Loucy (cell line): ENCODE results near the gene ITGB1BP1.

Experiments
- H2AFZ ChIP-seq: fragments of 200-600 bp; sonication (generic); 2 replicates; pipeline ENCODE4 v1.6.0; 2016; ENCODE audit warnings: antibody characterized with exemption, mild to moderate bottlenecking, low read length, moderate library complexity
- H3F3A ChIP-seq: fragments of 200-600 bp; 2 replicates; pipeline ENCODE4 v1.6.0; 2016; ENCODE audit warnings: antibody characterized with exemption, low read depth, mild to moderate bottlenecking
- H3K27me3 ChIP-seq: fragments of 200-600 bp; sonication (generic); 2 replicates; pipeline ENCODE4 v1.6.1; 2014; ENCODE audit warnings: low read length, mild to moderate bottlenecking; ENCODE audit not compliant: insufficient read depth, poor library complexity, severe bottlenecking
- H3K36me3 ChIP-seq: fragments of 200-600 bp; sonication (generic); 2 replicates; pipeline ENCODE4 v1.6.1; 2016; ENCODE audit warnings: low read length; ENCODE audit not compliant: insufficient read depth
- H3K4me1 ChIP-seq: fragments of 200-600 bp; sonication (generic); 2 replicates; pipeline ENCODE4 v1.5.1; 2014; ENCODE audit warnings: low read length, mild to moderate bottlenecking; ENCODE audit not compliant: insufficient read depth, poor library complexity, severe bottlenecking
- H3K4me2 ChIP-seq: fragments of 200-600 bp; sonication (generic); 2 replicates; pipeline ENCODE4 v1.6.0; 2014; ENCODE audit warnings: antibody characterized with exemption, low read length, low read depth, mild to moderate bottlenecking; ENCODE audit not compliant: poor library complexity, severe bottlenecking
- H3K4me3 ChIP-seq: fragments of 200-600 bp; sonication (generic); 2 replicates; pipeline ENCODE4 v1.5.1; 2014; ENCODE audit warnings: low read length, mild to moderate bottlenecking, mixed read lengths; ENCODE audit not compliant: poor library complexity, severe bottlenecking
- H3K79me2 ChIP-seq: fragments of 200-600 bp; sonication (generic); 2 replicates; pipeline ENCODE4 v1.6.1; 2014; ENCODE audit warnings: low read length; ENCODE audit not compliant: insufficient read depth
- H3K9ac ChIP-seq: fragments of 200-600 bp; sonication (generic); 2 replicates; pipeline ENCODE4 v1.6.0; 2014; ENCODE audit warnings: mild to moderate bottlenecking, low read depth, low read length, moderate library complexity; ENCODE audit not compliant: poor library complexity, severe bottlenecking
- H3K9me2 ChIP-seq: fragments of 200-600 bp; sonication (generic); replicated peaks from 2 replicates; pipeline ENCODE4 v1.6.1; 2016; ENCODE audit warnings: low read depth, low read length, mixed read lengths
- H3K9me3 ChIP-seq: fragments of 200-600 bp; sonication (generic); 2 replicates; pipeline ENCODE4 v1.6.1; 2014; ENCODE audit warnings: mild to moderate bottlenecking, antibody characterized with exemption, low read length, low read depth; ENCODE audit not compliant: insufficient read depth
- H4K20me1 ChIP-seq: fragments of 200-600 bp; sonication (generic); 2 replicates; pipeline ENCODE4 v1.6.0; 2014; ENCODE audit warnings: antibody characterized with exemption, low read length, mild to moderate bottlenecking; ENCODE audit not compliant: insufficient read depth, poor library complexity, severe bottlenecking
- EZH2phosphoT487 ChIP-seq: fragments of 200-600 bp; IDR thresholded peaks from 2 replicates; pipeline ENCODE4 v1.6.1; 2018; ENCODE audit warnings: antibody characterized with exemption, mild to moderate bottlenecking, moderate library complexity, borderline replicate concordance
- TF ChIP-seq, protein P1 (sequence below): fragments of 200-600 bp; sonication (generic); conservative IDR thresholded peaks from 2 replicates; pipeline ENCODE4 v1.5.1; 2014; ENCODE audit warnings: mild to moderate bottlenecking, antibody characterized with exemption, low read length

The ITGB1BP1 gene

GRCh38 chr2:9461079-9461478 lies 37.8 kb upstream of the ITGB1BP1 start:
- no peak for TF ChIP-seq EZH2phosphoT487
- TF ChIP-seq, protein P1, sequence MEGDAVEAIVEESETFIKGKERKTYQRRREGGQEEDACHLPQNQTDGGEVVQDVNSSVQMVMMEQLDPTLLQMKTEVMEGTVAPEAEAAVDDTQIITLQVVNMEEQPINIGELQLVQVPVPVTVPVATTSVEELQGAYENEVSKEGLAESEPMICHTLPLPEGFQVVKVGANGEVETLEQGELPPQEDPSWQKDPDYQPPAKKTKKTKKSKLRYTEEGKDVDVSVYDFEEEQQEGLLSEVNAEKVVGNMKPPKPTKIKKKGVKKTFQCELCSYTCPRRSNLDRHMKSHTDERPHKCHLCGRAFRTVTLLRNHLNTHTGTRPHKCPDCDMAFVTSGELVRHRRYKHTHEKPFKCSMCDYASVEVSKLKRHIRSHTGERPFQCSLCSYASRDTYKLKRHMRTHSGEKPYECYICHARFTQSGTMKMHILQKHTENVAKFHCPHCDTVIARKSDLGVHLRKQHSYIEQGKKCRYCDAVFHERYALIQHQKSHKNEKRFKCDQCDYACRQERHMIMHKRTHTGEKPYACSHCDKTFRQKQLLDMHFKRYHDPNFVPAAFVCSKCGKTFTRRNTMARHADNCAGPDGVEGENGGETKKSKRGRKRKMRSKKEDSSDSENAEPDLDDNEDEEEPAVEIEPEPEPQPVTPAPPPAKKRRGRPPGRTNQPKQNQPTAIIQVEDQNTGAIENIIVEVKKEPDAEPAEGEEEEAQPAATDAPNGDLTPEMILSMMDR = no peak
- no peaks in the 10 kb centered on the region for H3K79me2 ChIP-seq
- no peak overlapping the region for H3K4me3 ChIP-seq
- H4K20me1 ChIP-seq = no peaks in the 10 kb centered on the region
- no peaks in the 10 kb centered on the region for H3K27me3 ChIP-seq
- no peaks in the 10 kb centered on the region for H3K9me2 ChIP-seq
- no peaks in the 10 kb centered on the region; the same call in 1 of the 2 replicates for H3F3A ChIP-seq
- H3K9me3 ChIP-seq = no peaks in the 10 kb centered on the region
- no peak overlapping the region for H3K9ac ChIP-seq
- H3K4me1 ChIP-seq = peaks cover 8% of the 10 kb centered on the region
- no peak overlapping the region for H3K4me2 ChIP-seq
- peaks cover 22% of the 10 kb centered on the region; the same call in 1 of the 2 replicates for H3K36me3 ChIP-seq
- H2AFZ ChIP-seq = no peak overlapping the region

GRCh38 chr2:9460441-9461017 lies 37.2 kb upstream of the ITGB1BP1 start:
- Histone ChIP-seq H3K4me2 (no peak overlapping the region), H3K4me1 (peaks cover 8% of the 10 kb centered on the region), H3K36me3 (peaks cover 24% of the 10 kb centered on the region; the same call in 1 of the 2 replicates), H3K27me3 (no peaks in the 10 kb centered on the region), H4K20me1 (no peaks in the 10 kb centered on the region), H3F3A (no peaks in the 10 kb centered on the region; the same call in 1 of the 2 replicates), H3K4me3 (no peak overlapping the region), H3K9me2 (no peaks in the 10 kb centered on the region), H3K9me3 (no peaks in the 10 kb centered on the region), H3K79me2 (no peaks in the 10 kb centered on the region), H3K9ac (no peak overlapping the region), H2AFZ (no peak overlapping the region)
- TF ChIP-seq, protein P1 = no peak
- no peak for TF ChIP-seq EZH2phosphoT487

GRCh38 chr2:9451231-9451630 lies 27.9 kb upstream of the ITGB1BP1 start:
- Histone ChIP-seq H3K4me3 (no peak overlapping the region), H3F3A (no peaks in the 10 kb centered on the region), H3K9ac (no peak overlapping the region), H2AFZ (no peak overlapping the region), H3K9me2 (no peaks in the 10 kb centered on the region), H3K27me3 (no peaks in the 10 kb centered on the region), H3K9me3 (no peaks in the 10 kb centered on the region), H3K79me2 (no peaks in the 10 kb centered on the region), H4K20me1 (no peaks in the 10 kb centered on the region), H3K4me2 (no peak overlapping the region), H3K4me1 (no peaks in the 10 kb centered on the region), H3K36me3 (peaks cover 22% of the 10 kb centered on the region; the same call in 1 of the 2 replicates)
- TF ChIP-seq, protein P1 = no peak
- no peak for TF ChIP-seq EZH2phosphoT487
